ENCODE measurements around the gene CARMIL1.

DNA sequence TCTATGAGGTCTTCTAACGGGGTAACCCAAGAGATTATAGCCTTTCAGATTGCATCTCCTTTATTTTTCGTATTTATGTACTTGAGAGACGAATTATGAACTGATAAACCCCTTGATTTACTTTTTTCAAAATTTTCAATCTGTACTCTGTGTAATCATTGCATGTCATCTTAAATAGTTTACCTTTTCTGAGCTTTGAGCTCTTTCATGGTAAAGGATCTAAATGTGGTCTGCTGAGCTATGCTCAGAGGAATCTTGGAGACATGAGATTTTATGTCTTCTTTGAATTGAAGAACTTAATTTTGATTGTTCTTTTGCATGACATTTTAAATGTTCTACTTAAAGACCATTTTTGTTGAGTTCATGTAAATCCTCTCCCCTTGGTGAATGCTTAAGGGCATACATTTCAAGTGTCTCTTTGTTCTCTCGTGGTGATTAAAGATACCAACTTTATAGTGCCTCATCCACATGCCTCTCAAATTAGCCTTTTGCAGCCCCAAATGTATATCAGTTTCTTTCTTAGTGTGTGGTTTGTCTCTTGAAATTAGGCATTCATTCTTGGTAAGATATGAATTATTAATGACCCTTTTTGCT lies 256.6 kb downstream of the CARMIL1 start:
- no peak for TF ChIP-seq CTCF (IDR thresholded peaks at IDR 0.05)
- TF ChIP-seq CHD2 (IDR thresholded peaks at IDR 0.05; ENCODE audit: low read length, partially characterized antibody): no peak
- TF ChIP-seq POLR2AphosphoS5 (IDR thresholded peaks at IDR 0.05; ENCODE audit: low read depth, low read length): no peak
- no peak for TF ChIP-seq USF1 (IDR thresholded peaks at IDR 0.05; ENCODE audit: borderline replicate concordance, low read depth)
- TF ChIP-seq TAF1 (IDR thresholded peaks at IDR 0.05; ENCODE audit: borderline replicate concordance, low read depth, low read length): no peak
- TF ChIP-seq, protein P1, sequence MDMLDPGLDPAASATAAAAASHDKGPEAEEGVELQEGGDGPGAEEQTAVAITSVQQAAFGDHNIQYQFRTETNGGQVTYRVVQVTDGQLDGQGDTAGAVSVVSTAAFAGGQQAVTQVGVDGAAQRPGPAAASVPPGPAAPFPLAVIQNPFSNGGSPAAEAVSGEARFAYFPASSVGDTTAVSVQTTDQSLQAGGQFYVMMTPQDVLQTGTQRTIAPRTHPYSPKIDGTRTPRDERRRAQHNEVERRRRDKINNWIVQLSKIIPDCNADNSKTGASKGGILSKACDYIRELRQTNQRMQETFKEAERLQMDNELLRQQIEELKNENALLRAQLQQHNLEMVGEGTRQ (IDR thresholded peaks at IDR 0.05; ENCODE audit: borderline replicate concordance, low read depth, low read length): no peak
- no peak for TF ChIP-seq EP300 (IDR thresholded peaks at IDR 0.05; ENCODE audit: borderline replicate concordance in 1 of 2, low read depth in 1 of 2, low read length in 1 of 2)
- no peak for TF ChIP-seq RCOR1 (IDR thresholded peaks at IDR 0.05; ENCODE audit: low read length)
- TF ChIP-seq, protein P2, sequence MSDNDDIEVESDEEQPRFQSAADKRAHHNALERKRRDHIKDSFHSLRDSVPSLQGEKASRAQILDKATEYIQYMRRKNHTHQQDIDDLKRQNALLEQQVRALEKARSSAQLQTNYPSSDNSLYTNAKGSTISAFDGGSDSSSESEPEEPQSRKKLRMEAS (IDR thresholded peaks at IDR 0.05; ENCODE audit: low read depth): no peak
- no peak for TF ChIP-seq RAD21 (IDR thresholded peaks at IDR 0.05; ENCODE audit: low read length)
- TF ChIP-seq, protein P3, sequence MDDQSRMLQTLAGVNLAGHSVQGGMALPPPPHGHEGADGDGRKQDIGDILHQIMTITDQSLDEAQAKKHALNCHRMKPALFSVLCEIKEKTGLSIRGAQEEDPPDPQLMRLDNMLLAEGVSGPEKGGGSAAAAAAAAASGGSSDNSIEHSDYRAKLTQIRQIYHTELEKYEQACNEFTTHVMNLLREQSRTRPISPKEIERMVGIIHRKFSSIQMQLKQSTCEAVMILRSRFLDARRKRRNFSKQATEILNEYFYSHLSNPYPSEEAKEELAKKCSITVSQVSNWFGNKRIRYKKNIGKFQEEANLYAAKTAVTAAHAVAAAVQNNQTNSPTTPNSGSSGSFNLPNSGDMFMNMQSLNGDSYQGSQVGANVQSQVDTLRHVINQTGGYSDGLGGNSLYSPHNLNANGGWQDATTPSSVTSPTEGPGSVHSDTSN (IDR thresholded peaks at IDR 0.05): no peak
